ENCODE measurements around the gene ZNF80.

The ZNF80 gene

DNA sequence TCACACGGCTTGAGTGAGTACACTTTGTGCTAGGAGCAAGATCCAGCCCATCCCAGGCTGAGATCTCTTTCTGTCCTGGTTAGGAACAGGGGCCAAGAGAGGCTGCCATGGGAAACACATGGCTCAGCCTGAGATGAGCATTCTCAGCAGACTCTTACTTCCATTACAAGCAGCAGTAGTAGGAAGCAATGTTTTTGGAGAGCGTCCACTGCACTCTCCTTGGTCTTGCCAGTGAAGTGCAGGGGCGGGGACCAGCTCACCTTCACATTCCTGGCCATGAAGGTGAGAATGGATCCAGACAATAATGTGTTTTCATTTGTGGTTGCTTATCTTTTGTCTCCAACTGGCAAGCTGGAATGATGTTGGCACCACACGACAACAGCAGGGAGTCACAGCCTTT is 24.7 kb downstream of the ZNF80 start:
- peaks cover 6% of the 10 kb centered on the region for H3K4me1 ChIP-seq (ENCODE audit: control insufficient read depth, insufficient read depth, low read length, poor library complexity, severe bottlenecking)
- H3K27ac ChIP-seq (ENCODE audit: low read depth, low read length, severe bottlenecking): no peak overlapping the region
- H3K4me3 ChIP-seq (ENCODE audit: extremely low read depth, insufficient read depth, low read length, poor library complexity, severe bottlenecking): no peak overlapping the region
- no peaks in the 10 kb centered on the region for H3K36me3 ChIP-seq (ENCODE audit: control insufficient read depth, insufficient read depth, low read length)
- 84 to 93% methylated on average over 4 of the region's 4 CpGs for WGBS, 2 experiments (ENCODE audit: insufficient coverage in 2 of 2)
- H3K9me3 ChIP-seq (ENCODE audit: control insufficient read depth, low read length): no peaks in the 10 kb centered on the region

DNA sequence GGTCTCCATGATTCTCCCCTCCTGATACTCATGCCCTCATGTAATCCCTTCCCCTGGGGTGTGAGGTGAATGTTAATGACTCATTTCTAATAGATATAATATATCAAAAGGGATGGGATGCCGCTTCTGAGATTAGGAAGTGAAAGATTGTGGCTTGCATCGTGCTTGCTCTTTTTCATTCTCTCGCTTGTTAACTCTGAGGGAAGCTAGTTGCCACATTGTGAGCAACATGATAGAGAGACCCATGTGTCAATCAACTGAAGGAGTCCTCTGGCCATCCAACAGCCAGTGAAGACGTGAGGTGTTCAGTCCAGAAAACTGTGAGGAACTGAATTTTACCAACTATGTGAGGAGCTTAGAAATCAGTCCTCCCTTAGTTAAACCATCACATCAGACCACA is 29.6 kb downstream of the ZNF80 start:
- WGBS, 2 experiments (ENCODE audit: insufficient coverage in 2 of 2): 90 to 100% methylated on average over 1 to 2 of the region's 4 CpGs
- no peaks in the 10 kb centered on the region for H3K9me3 ChIP-seq (ENCODE audit: control insufficient read depth, low read length)
- no peaks in the 10 kb centered on the region for H3K4me1 ChIP-seq (ENCODE audit: control insufficient read depth, insufficient read depth, low read length, poor library complexity, severe bottlenecking)
- no peak overlapping the region for H3K27ac ChIP-seq (ENCODE audit: low read depth, low read length, severe bottlenecking)
- no peak overlapping the region for H3K4me3 ChIP-seq (ENCODE audit: extremely low read depth, insufficient read depth, low read length, poor library complexity, severe bottlenecking)
- H3K36me3 ChIP-seq (ENCODE audit: control insufficient read depth, insufficient read depth, low read length): no peaks in the 10 kb centered on the region

GRCh38 chr3:114206342-114206741 is 31.0 kb downstream of the ZNF80 start:
- Histone ChIP-seq H3K9me3 (ENCODE audit: control insufficient read depth, low read length) (no peaks in the 10 kb centered on the region), H3K4me1 (ENCODE audit: control insufficient read depth, insufficient read depth, low read length, poor library complexity, severe bottlenecking) (no peaks in the 10 kb centered on the region), H3K36me3 (ENCODE audit: control insufficient read depth, insufficient read depth, low read length) (no peaks in the 10 kb centered on the region), H3K4me3 (ENCODE audit: extremely low read depth, insufficient read depth, low read length, poor library complexity, severe bottlenecking) (no peak overlapping the region), H3K27ac (ENCODE audit: low read depth, low read length, severe bottlenecking) (no peak overlapping the region)
- no CpG with 5 or more reads among the region's 3 CpGs for WGBS, 2 experiments (ENCODE audit: insufficient coverage in 2 of 2)

DNA sequence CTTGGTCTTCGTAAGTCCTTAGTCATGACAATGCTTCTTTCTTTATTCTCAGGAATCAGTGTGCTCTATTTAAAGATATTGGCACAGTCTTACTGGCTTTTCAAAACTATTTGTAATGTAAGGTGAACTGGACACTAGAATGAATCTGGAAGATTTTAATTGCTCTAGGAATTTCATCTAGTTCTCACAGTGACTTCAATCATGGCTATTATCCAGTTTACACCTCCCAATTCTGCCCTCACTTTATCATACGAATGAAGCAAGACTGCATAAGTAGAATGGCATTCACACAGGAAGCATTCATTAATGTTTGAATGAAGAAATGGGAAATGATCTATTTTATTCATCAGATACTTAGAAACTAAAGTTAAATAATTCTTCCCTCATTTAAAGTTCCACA is 31.8 kb downstream of the ZNF80 start:
- Histone ChIP-seq H3K36me3 (ENCODE audit: control insufficient read depth, insufficient read depth, low read length) (no peaks in the 10 kb centered on the region), H3K9me3 (ENCODE audit: control insufficient read depth, low read length) (no peaks in the 10 kb centered on the region), H3K27ac (ENCODE audit: low read depth, low read length, severe bottlenecking) (no peak overlapping the region), H3K4me3 (ENCODE audit: extremely low read depth, insufficient read depth, low read length, poor library complexity, severe bottlenecking) (no peak overlapping the region), H3K4me1 (ENCODE audit: control insufficient read depth, insufficient read depth, low read length, poor library complexity, severe bottlenecking) (no peaks in the 10 kb centered on the region)
- WGBS, 2 experiments (ENCODE audit: insufficient coverage in 2 of 2): 100% methylated on average over 1 of the region's 2 CpGs; no CpG with 5 or more reads in 1 of the 2 experiments

- no peaks in the 10 kb centered on the region for H3K9me3 ChIP-seq (ENCODE audit: control insufficient read depth, low read length)
- WGBS, 2 experiments (ENCODE audit: insufficient coverage in 2 of 2): 71% methylated on average over 1 of the region's 1 CpG; no CpG with 5 or more reads in 1 of the 2 experiments
These were observed 42.6 kb downstream of the ZNF80 start for GRCh38 chr3:114194750-114195149.

GRCh38 chr3:114192136-114192535 is 45.2 kb downstream of the ZNF80 start:
- no peaks in the 10 kb centered on the region for H3K36me3 ChIP-seq (ENCODE audit: control insufficient read depth, insufficient read depth, low read length)
- no peaks in the 10 kb centered on the region for H3K9me3 ChIP-seq (ENCODE audit: control insufficient read depth, low read length)
- no peak overlapping the region for H3K4me3 ChIP-seq (ENCODE audit: extremely low read depth, insufficient read depth, low read length, poor library complexity, severe bottlenecking)
- no peak overlapping the region for H3K27ac ChIP-seq (ENCODE audit: low read depth, low read length, severe bottlenecking)
- no peaks in the 10 kb centered on the region for H3K4me1 ChIP-seq (ENCODE audit: control insufficient read depth, insufficient read depth, low read length, poor library complexity, severe bottlenecking)

More at GRCh38 chr3:114194750-114195149, 42.6 kb downstream of the ZNF80 start:
- H3K4me1 ChIP-seq (ENCODE audit: control insufficient read depth, insufficient read depth, low read length, poor library complexity, severe bottlenecking): no peaks in the 10 kb centered on the region
- H3K4me3 ChIP-seq (ENCODE audit: extremely low read depth, insufficient read depth, low read length, poor library complexity, severe bottlenecking): no peak overlapping the region
- H3K27ac ChIP-seq (ENCODE audit: low read depth, low read length, severe bottlenecking): no peak overlapping the region
- no peaks in the 10 kb centered on the region for H3K36me3 ChIP-seq (ENCODE audit: control insufficient read depth, insufficient read depth, low read length)

- Histone ChIP-seq H3K27ac (ENCODE audit: low read depth, low read length, severe bottlenecking) (no peak overlapping the region), H3K4me1 (ENCODE audit: control insufficient read depth, insufficient read depth, low read length, poor library complexity, severe bottlenecking) (no peaks in the 10 kb centered on the region), H3K9me3 (ENCODE audit: control insufficient read depth, low read length) (peaks cover 3% of the 10 kb centered on the region), H3K4me3 (ENCODE audit: extremely low read depth, insufficient read depth, low read length, poor library complexity, severe bottlenecking) (no peak overlapping the region), H3K36me3 (ENCODE audit: control insufficient read depth, insufficient read depth, low read length) (no peaks in the 10 kb centered on the region)
These were observed 50.9 kb downstream of the ZNF80 start for GRCh38 chr3:114186501-114186900.

Data from mesodermal cell (in vitro differentiated cells).